Measurements from ENCODE around the gene SCAF4. TPM values are rescaled to one million over a fixed set of nuclear protein-coding genes. Genes with fewer than 3 reads are reported as not detected.
"Not testable (repeated sequence)": the region's sequence is repeated elsewhere in the genome, so short reads cannot be mapped to it uniquely, and the experiment has no call there.

Gene SCAF4
- total RNA-seq, 1 donor from 2014 or later: 51.9 TPM

- Mint-ChIP-seq H3K36me3 (ENCODE audit: unreplicated experiment) (no peaks in the 10 kb centered on the region), H3K27ac (ENCODE audit: unreplicated experiment) (no peak overlapping the region), H3K4me3 (ENCODE audit: unreplicated experiment) (peak overlapping the region; percentile 22), H3K9me3 (ENCODE audit: unreplicated experiment) (peaks cover 5% of the 10 kb centered on the region), H3K4me1 (ENCODE audit: low read depth, unreplicated experiment) (peaks cover 9% of the 10 kb centered on the region), H3K27me3 (ENCODE audit: unreplicated experiment) (no peaks in the 10 kb centered on the region)
- DNase-seq: no peak
- no peak for TF ChIP-seq CTCF (IDR thresholded peaks at IDR 0.05; ENCODE audit: partially characterized antibody, unreplicated experiment)
Observed at GRCh38 chr21:31772674-31773555, 41.0 kb upstream of the SCAF4 start.

- H3K4me1 Mint-ChIP-seq (ENCODE audit: low read depth, unreplicated experiment): peaks cover 9% of the 10 kb centered on the region
- H3K27me3 Mint-ChIP-seq (ENCODE audit: unreplicated experiment): no peaks in the 10 kb centered on the region
- H3K36me3 Mint-ChIP-seq (ENCODE audit: unreplicated experiment): no peaks in the 10 kb centered on the region
- no peak for DNase-seq
- no peak for TF ChIP-seq CTCF (IDR thresholded peaks at IDR 0.05; ENCODE audit: partially characterized antibody, unreplicated experiment)
- no peak overlapping the region for H3K4me3 Mint-ChIP-seq (ENCODE audit: unreplicated experiment)
- peaks cover 6% of the 10 kb centered on the region for H3K9me3 Mint-ChIP-seq (ENCODE audit: unreplicated experiment)
- H3K27ac Mint-ChIP-seq (ENCODE audit: unreplicated experiment): no peak overlapping the region
Observed at GRCh38 chr21:31771685-31772084, 39.8 kb upstream of the SCAF4 start.

GRCh38 chr21:31768710-31769109 lies 36.8 kb upstream of the SCAF4 start:
- H3K36me3 Mint-ChIP-seq (ENCODE audit: unreplicated experiment): peaks cover 6% of the 10 kb centered on the region
- TF ChIP-seq CTCF (IDR thresholded peaks at IDR 0.05; ENCODE audit: partially characterized antibody, unreplicated experiment): no peak
- no peak overlapping the region for H3K4me3 Mint-ChIP-seq (ENCODE audit: unreplicated experiment)

DNA sequence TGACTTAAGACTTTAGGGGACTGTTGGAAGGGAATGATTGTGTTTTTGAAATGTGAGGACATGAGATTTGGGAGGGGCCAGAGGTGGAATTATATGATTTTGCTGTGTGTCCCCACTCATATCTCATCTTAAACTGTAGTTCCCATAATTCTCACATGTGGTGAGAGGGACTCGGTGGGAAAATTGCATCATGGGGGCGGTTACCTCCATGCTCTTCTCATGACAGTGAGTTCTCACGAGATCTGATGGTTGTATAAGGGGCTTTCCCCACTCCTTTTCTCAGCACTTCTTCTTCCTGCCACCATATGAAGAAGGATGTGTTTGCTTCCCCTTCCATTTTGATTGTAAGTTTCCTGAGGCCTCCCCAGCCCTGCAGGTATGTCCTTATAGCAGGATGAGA lies 35.0 kb upstream of the SCAF4 start:
- DNase-seq: no peak
- peaks cover 3% of the 10 kb centered on the region for H3K4me1 Mint-ChIP-seq (ENCODE audit: low read depth, unreplicated experiment)
- H3K27me3 Mint-ChIP-seq (ENCODE audit: unreplicated experiment): peaks cover 3% of the 10 kb centered on the region
- H3K27ac Mint-ChIP-seq (ENCODE audit: unreplicated experiment): no peak overlapping the region
- H3K4me3 Mint-ChIP-seq (ENCODE audit: unreplicated experiment): no peak overlapping the region
- peaks cover 1% of the 10 kb centered on the region for H3K9me3 Mint-ChIP-seq (ENCODE audit: unreplicated experiment)
- peaks cover 6% of the 10 kb centered on the region for H3K36me3 Mint-ChIP-seq (ENCODE audit: unreplicated experiment)
- TF ChIP-seq CTCF (IDR thresholded peaks at IDR 0.05; ENCODE audit: partially characterized antibody, unreplicated experiment): no peak

More at GRCh38 chr21:31768710-31769109, 36.8 kb upstream of the SCAF4 start:
- no peak overlapping the region for H3K27ac Mint-ChIP-seq (ENCODE audit: unreplicated experiment)
- H3K9me3 Mint-ChIP-seq (ENCODE audit: unreplicated experiment): peaks cover 5% of the 10 kb centered on the region
- H3K4me1 Mint-ChIP-seq (ENCODE audit: low read depth, unreplicated experiment): peaks cover 9% of the 10 kb centered on the region
- no peak for DNase-seq
- H3K27me3 Mint-ChIP-seq (ENCODE audit: unreplicated experiment): no peaks in the 10 kb centered on the region

- not testable (repeated sequence) for H3K4me1 Mint-ChIP-seq (ENCODE audit: low read depth, unreplicated experiment); H3K36me3 Mint-ChIP-seq (ENCODE audit: unreplicated experiment); DNase-seq; H3K27ac Mint-ChIP-seq (ENCODE audit: unreplicated experiment); H3K4me3 Mint-ChIP-seq (ENCODE audit: unreplicated experiment); H3K9me3 Mint-ChIP-seq (ENCODE audit: unreplicated experiment); H3K27me3 Mint-ChIP-seq (ENCODE audit: unreplicated experiment)
Observed at GRCh38 chr21:31765850-31766249, 33.9 kb upstream of the SCAF4 start.

All from glutamatergic neuron (in vitro differentiated cells).